ENCODE data around the gene NFIX. TPM values are rescaled to one million over a fixed set of nuclear protein-coding genes. Genes with fewer than 3 reads are reported as not detected.
A peak's percentile ranks its signal among the peaks of the same experiment; 100 is the strongest.

The NFIX gene
- total RNA-seq, 1 donor = 1.9 TPM

- Histone ChIP-seq H3K9me3 (ENCODE audit: low read depth, low read length) (no peaks in the 10 kb centered on the region), H3K4me3 (ENCODE audit: low read length) (no peak overlapping the region), H3K27me3 (ENCODE audit: insufficient read depth, low read length) (peaks cover 53% of the 10 kb centered on the region), H3K4me1 (ENCODE audit: insufficient read depth, low read length) (peaks cover 28% of the 10 kb centered on the region)
Measured at GRCh38 chr19:13015361-13016223, 20.3 kb downstream of the NFIX start.

- H3K27me3 ChIP-seq (ENCODE audit: insufficient read depth, low read length) = peaks cover 46% of the 10 kb centered on the region
- H3K4me1 ChIP-seq (ENCODE audit: insufficient read depth, low read length) = peaks cover 28% of the 10 kb centered on the region
- no peak overlapping the region for H3K4me3 ChIP-seq (ENCODE audit: low read length)
- no peaks in the 10 kb centered on the region for H3K9me3 ChIP-seq (ENCODE audit: low read depth, low read length)
Measured at GRCh38 chr19:13016245-13016627, 21.0 kb downstream of the NFIX start.

GRCh38 chr19:13016628-13017305 lies 21.5 kb downstream of the NFIX start:
- Histone ChIP-seq H3K27me3 (ENCODE audit: insufficient read depth, low read length) (peaks cover 41% of the 10 kb centered on the region), H3K9me3 (ENCODE audit: low read depth, low read length) (no peaks in the 10 kb centered on the region), H3K4me1 (ENCODE audit: insufficient read depth, low read length) (peaks cover 28% of the 10 kb centered on the region), H3K4me3 (ENCODE audit: low read length) (no peak overlapping the region)

DNA sequence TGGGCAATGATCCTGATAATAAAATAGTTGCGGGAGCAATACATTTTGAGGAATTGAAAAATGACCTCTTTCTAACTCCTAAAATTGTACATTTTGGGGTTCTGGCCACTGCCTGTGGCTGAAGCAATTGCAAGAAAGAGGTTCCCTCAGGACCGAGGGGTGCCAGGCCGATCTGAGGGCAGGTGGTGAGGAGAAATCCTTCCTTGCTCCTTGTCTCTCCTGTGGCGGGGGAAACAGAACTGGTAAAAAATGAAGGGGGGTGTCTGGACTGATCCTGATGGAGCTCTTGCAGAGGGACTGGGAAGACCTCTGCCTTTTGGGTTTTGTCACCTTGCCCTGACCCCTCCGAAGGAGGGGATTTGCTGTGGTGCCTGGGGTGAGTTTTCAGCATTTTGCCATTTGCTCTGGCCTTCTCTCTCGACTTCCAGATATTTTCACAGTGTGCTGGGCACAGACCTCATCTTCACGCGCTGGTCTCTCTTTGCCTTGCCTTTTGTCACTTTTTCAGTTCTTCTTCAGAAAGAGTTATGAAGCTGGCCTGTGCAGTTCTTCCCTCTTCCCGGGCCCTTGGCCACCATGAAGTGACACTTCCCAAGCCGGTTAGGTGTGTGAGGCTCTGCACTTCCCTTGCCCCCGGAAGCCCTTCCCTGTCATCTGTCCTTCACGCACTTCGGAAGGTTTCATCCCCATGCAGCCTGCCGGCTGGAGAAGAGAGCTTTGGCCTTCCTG lies 22.2 kb downstream of the NFIX start:
- Histone ChIP-seq H3K4me1 (ENCODE audit: insufficient read depth, low read length) (peaks cover 28% of the 10 kb centered on the region), H3K27me3 (ENCODE audit: insufficient read depth, low read length) (peaks cover 34% of the 10 kb centered on the region), H3K9me3 (ENCODE audit: low read depth, low read length) (no peaks in the 10 kb centered on the region), H3K4me3 (ENCODE audit: low read length) (no peak overlapping the region)

GRCh38 chr19:13018035-13018914 lies 23.0 kb downstream of the NFIX start:
- Histone ChIP-seq H3K4me1 (ENCODE audit: insufficient read depth, low read length) (peaks cover 27% of the 10 kb centered on the region), H3K27me3 (ENCODE audit: insufficient read depth, low read length) (peaks cover 30% of the 10 kb centered on the region), H3K9me3 (ENCODE audit: low read depth, low read length) (no peaks in the 10 kb centered on the region), H3K4me3 (ENCODE audit: low read length) (no peak overlapping the region)

GRCh38 chr19:13019332-13019731 lies 24.1 kb downstream of the NFIX start:
- no peaks in the 10 kb centered on the region for H3K9me3 ChIP-seq (ENCODE audit: low read depth, low read length)
- peaks cover 26% of the 10 kb centered on the region for H3K4me1 ChIP-seq (ENCODE audit: insufficient read depth, low read length)
- H3K27me3 ChIP-seq (ENCODE audit: insufficient read depth, low read length) = peaks cover 24% of the 10 kb centered on the region
- H3K4me3 ChIP-seq (ENCODE audit: low read length) = no peak overlapping the region

- Histone ChIP-seq H3K27me3 (ENCODE audit: insufficient read depth, low read length) (peaks cover 24% of the 10 kb centered on the region), H3K4me3 (ENCODE audit: low read length) (no peak overlapping the region), H3K9me3 (ENCODE audit: low read depth, low read length) (no peaks in the 10 kb centered on the region), H3K4me1 (ENCODE audit: insufficient read depth, low read length) (peaks cover 30% of the 10 kb centered on the region)
Measured at GRCh38 chr19:13020002-13020414, 24.7 kb downstream of the NFIX start.

DNA sequence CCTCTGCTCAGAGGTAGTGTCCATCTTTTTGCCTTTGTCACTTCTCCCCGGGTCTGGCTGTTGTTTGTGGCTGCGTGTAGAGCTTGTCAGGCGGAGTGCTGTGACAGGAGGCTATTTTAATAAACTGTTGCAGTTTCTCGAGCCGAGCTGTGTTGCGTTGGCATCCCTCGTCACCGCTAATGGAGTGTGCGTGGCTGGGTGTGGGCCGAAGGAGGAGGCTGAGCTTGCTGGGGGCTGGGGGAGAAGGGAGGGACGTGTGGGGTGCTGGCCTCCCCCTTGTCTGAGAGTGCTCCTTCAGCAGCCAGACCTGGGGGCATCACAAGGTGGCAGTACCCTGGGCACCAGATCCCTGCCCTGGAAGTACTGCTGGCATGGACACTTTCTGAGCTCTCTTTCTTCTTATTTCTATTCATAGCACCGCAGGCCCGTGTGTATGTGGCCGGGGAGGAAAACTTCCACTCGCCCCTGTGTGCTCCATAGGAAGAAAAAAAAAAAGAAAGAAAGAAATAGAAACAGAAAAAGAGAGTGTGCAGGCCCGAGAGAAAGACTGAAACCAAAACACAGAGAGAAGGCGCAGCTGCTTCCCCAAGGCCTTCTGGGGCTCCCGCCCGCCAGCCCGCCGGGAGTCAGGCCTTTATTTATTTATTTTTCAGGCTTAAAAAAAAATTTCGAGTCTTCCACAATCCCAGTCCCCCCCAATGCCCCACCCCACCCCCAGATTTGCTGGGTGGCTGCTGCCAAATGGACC lies 27.0 kb downstream of the NFIX start:
- Histone ChIP-seq H3K27me3 (ENCODE audit: insufficient read depth, low read length) (peaks cover 24% of the 10 kb centered on the region), H3K4me1 (ENCODE audit: insufficient read depth, low read length) (peaks cover 30% of the 10 kb centered on the region), H3K4me3 (ENCODE audit: low read length) (no peak overlapping the region), H3K9me3 (ENCODE audit: low read depth, low read length) (no peaks in the 10 kb centered on the region)

DNA sequence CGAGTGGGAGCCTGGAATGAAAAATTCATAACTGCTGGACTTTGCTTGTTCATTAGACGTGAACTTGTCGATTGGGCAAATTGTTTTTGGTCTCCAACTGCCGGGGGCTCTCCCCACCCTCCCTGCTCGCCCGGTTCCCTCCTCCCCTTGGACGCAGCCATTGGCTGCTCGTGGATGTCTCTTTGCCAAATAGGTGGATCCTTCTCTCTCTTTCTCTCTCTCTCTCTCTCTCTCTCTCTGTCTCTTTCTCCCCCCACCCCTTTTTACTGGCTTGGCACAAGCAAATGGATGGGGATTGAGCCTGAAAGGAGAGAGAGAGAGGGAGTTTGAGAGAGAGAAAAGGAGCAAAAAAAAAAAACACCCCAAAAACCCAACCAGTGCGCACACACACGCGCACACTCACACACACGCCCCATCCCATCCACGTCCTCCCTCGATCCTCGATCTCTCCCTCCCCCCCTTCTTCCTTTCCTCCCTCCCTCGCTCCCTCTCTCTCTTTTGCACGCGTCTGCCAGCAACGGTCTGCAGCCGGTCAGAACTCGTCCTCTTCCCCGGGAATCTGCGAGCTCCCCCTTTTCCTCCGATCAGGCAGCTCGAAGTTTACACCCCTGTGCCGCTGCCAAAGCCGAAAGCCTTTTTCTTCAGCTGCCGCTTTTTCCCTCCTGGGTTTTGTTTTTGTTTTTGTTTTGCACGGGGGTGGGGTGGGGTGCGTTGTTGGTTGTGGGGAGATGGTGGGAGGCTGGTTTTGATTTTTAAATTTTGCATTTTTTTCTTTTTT lies 27.8 kb downstream of the NFIX start:
- Histone ChIP-seq H3K27me3 (ENCODE audit: insufficient read depth, low read length) (peaks cover 24% of the 10 kb centered on the region), H3K9me3 (ENCODE audit: low read depth, low read length) (no peaks in the 10 kb centered on the region), H3K4me1 (ENCODE audit: insufficient read depth, low read length) (peaks cover 30% of the 10 kb centered on the region), H3K4me3 (ENCODE audit: low read length) (peak overlapping the region; percentile 35)

- Histone ChIP-seq H3K4me1 (ENCODE audit: insufficient read depth, low read length) (peaks cover 30% of the 10 kb centered on the region), H3K4me3 (ENCODE audit: low read length) (no peak overlapping the region), H3K9me3 (ENCODE audit: low read depth, low read length) (no peaks in the 10 kb centered on the region), H3K27me3 (ENCODE audit: insufficient read depth, low read length) (peaks cover 24% of the 10 kb centered on the region)
Measured at GRCh38 chr19:13023656-13024055, 28.4 kb downstream of the NFIX start.

GRCh38 chr19:13024126-13024950 lies 29.1 kb downstream of the NFIX start:
- Histone ChIP-seq H3K9me3 (ENCODE audit: low read depth, low read length) (no peaks in the 10 kb centered on the region), H3K4me1 (ENCODE audit: insufficient read depth, low read length) (peaks cover 30% of the 10 kb centered on the region), H3K4me3 (ENCODE audit: low read length) (no peak overlapping the region), H3K27me3 (ENCODE audit: insufficient read depth, low read length) (peaks cover 24% of the 10 kb centered on the region)

GRCh38 chr19:13024951-13025697 lies 29.8 kb downstream of the NFIX start:
- H3K9me3 ChIP-seq (ENCODE audit: low read depth, low read length) = no peaks in the 10 kb centered on the region
- peaks cover 30% of the 10 kb centered on the region for H3K4me1 ChIP-seq (ENCODE audit: insufficient read depth, low read length)
- no peak overlapping the region for H3K4me3 ChIP-seq (ENCODE audit: low read length)
- peaks cover 24% of the 10 kb centered on the region for H3K27me3 ChIP-seq (ENCODE audit: insufficient read depth, low read length)

Data from mononuclear cell (primary cell).